HCT116 (cell line): Measurements from ENCODE around the gene FRY.

ENCODE experiments used
- CTCF ChIP-seq, 3 experiments: fragments of 200-600 bp in 1 of 3; sonication (generic) in 1 of 3; IDR thresholded peaks in 2 of 3; conservative IDR thresholded peaks in 1 of 3; 2 replicates each; pipeline ENCODE4 v1.5.1; 2012 to 2017; ENCODE audit warnings: low read depth in 2 of 3, low read length in 2 of 3, antibody characterized with exemption in 1 of 3, borderline replicate concordance in 1 of 3, control low read depth in 1 of 3, mild to moderate bottlenecking in 1 of 3, mixed read lengths in 1 of 3, mixed run types in 1 of 3, moderate library complexity in 1 of 3; ENCODE audit not compliant: insufficient read depth in 1 of 3
- EZH2phosphoT487 ChIP-seq: fragments of 200-600 bp; IDR thresholded peaks from 2 replicates; pipeline ENCODE4 v1.6.1; 2018; ENCODE audit warnings: antibody characterized with exemption, borderline replicate concordance
- POLR2A ChIP-seq: IDR thresholded peaks from 2 replicates; pipeline ENCODE4 v1.7.0; 2011; ENCODE audit warnings: borderline replicate concordance; ENCODE audit not compliant: insufficient read depth, insufficient read length; ENCODE audit errors: extremely low read depth
- RAD21 ChIP-seq: IDR thresholded peaks from 2 replicates; pipeline ENCODE4 v1.6.1; 2012; ENCODE audit warnings: low read depth, mild to moderate bottlenecking
- REST ChIP-seq: IDR thresholded peaks from 2 replicates; pipeline ENCODE4 v1.6.1; 2012; ENCODE audit warnings: low read depth
- TCF7L2 ChIP-seq: IDR thresholded peaks from 2 replicates; pipeline ENCODE4 v1.7.0; 2011; ENCODE audit warnings: borderline replicate concordance, inconsistent platforms; ENCODE audit not compliant: insufficient read depth, insufficient read length; ENCODE audit errors: extremely low read depth

- TF ChIP-seq CTCF (IDR thresholded peaks at IDR 0.05 in 2 of 3, conservative IDR thresholded peaks at IDR 0.05 in 1 of 3; ENCODE audit: borderline replicate concordance in 1 of 3, insufficient read depth in 1 of 3, low read depth in 2 of 3, low read length in 2 of 3): no peak
- no peak for TF ChIP-seq TCF7L2
- TF ChIP-seq EZH2phosphoT487: no peak
- no peak for TF ChIP-seq POLR2A
- TF ChIP-seq REST: no peak
- TF ChIP-seq RAD21: no peak
Measured at GRCh38 chr13:32261567-32261966, 230.0 kb downstream of the FRY start.
